Erythroblast (primary cell): Measurements from ENCODE around the gene ADCY7.

Experiments
- DNase-seq, 2 experiments: peaks; one replicate each; lab custom pipeline; 2025; lab: John Stamatoyannopoulos, UW
- GATA1 ChIP-seq: IDR thresholded peaks from 2 replicates; pipeline ENCODE4 v1.6.1; 2011; ENCODE audit warnings: low read depth, mild to moderate bottlenecking, control low read depth, low read length, moderate library complexity
- POLR2A ChIP-seq: IDR thresholded peaks from 2 replicates; pipeline ENCODE4 v1.6.1; 2011; ENCODE audit warnings: mild to moderate bottlenecking, low read length

Gene ADCY7

DNA sequence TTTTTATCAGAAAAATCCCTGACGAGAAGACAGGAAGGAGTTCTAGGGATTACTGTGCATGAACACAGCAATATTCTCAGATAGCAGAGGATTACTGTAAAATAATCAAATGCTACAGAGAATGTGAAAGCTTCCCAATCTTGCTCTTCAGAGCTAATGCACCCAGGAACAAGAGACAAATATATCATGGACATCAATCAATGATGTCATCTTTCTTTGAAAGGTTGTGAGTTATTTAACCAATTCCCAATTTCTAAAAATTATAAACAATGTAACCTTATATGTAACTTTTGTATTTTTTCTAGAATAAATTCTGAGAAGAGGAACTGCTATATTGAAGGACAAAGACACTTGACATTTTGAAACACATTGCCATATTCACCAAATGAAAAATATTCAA, 56.0 kb downstream of the ADCY7 start:
- no peak for TF ChIP-seq POLR2A
- TF ChIP-seq GATA1, result no peak

DNA sequence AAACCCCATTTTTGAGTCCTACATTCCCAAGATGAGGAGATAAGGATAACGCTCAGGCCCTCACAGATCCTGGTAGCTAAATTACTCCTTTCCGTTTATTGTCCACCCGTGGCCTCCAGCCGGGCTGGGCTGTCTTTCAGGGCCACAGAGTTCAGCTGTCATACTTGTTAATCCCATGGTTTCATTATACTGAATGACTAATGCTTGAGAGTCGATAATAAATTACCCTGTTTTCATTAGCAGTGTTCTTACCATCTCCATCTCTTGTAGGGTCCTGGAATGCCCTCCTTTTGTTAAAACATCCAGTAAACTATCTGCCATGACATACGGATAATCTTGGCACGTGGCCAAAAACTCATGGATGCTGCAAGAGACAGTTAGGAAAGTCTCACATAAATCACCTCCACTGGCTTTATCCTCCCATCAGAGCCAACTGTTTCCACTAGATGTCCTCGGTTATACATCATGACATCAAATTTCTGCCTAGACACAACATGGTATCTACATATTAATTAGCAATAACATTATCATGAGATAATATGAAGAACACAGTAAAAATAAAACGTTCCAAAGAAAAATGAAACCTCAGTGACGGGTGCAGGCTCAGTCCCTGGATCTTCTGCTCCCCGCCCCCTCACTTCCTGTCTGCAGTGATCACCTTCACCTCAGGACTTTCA, 57.1 kb downstream of the ADCY7 start:
- no peak for TF ChIP-seq POLR2A
- TF ChIP-seq GATA1, result no peak
- DNase-seq, result peak; percentile 64 to 70

More for the DNA sequence above, 56.0 kb downstream of the ADCY7 start:
- DNase-seq, result no peak

DNA sequence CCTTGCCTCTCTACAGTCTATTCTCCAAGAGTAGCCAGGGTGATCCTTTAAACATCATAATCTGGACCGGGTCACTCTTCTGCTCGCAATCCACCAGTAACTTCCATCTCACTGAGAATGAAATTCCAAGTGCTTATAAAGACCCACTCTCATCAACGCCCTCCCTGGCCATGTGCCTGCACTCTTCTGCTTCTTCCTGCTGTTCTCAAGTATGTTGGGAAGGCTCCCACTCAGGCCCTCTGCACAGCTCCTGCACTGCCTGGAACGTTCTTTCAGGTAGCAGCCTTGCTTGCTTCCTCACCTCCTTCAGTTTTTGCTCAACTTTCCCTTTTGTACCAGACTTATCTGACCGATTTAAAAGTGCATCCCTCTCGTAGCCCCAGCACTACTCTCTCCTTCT, 58.0 kb downstream of the ADCY7 start:
- no peak for DNase-seq
- TF ChIP-seq GATA1 (no peak), POLR2A (no peak)

DNA sequence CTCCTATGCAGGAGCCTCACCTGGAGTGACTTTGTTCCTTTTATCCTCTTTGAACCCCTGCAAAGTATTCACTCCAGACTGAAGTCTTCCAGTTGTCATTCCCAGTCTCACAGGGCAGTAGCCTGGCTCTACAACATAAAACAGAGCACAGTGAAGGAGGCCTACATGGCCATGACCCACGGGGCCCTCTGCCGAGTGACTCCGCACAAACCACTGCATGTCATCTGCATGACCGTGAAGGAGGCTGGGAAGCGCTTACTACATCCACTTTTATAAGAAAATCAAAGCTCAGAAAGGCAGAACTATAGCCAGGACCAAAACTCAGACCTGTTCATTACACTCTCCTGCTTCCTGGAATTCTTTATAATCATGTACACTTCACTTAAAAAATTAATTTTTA, 59.9 kb downstream of the ADCY7 start:
- no peak for DNase-seq
- TF ChIP-seq GATA1, result no peak
- TF ChIP-seq POLR2A, result no peak

DNA sequence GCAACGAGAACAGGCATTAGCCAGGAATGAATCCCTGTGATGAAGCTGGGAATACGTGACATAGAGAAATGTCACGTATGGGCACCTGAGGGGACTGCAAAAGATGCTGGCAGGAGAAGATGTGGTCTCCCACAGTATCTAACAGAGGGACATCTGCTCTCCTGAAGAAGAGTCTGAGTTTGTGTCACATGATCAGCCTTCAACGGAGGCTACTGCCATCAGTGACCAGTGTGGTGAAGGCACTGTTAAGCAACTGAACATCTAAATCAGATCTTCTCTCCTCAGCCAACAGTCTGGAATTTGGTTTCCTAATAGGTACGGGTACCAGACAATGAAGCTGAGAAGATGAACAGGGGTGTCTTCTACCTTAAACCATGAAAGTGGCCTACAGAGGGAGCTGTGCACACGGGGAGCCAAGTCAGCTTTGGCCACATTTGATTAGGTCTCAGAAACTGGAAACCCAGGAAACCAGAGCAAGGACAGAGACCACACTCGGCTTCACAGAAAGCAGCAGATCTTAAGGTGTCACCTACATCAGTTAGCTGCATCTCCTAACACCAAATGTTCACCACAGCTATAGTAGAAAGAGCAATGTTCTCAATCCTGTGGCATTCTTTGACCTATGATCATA, 60.6 kb downstream of the ADCY7 start:
- TF ChIP-seq GATA1 (no peak), POLR2A (no peak)

DNA sequence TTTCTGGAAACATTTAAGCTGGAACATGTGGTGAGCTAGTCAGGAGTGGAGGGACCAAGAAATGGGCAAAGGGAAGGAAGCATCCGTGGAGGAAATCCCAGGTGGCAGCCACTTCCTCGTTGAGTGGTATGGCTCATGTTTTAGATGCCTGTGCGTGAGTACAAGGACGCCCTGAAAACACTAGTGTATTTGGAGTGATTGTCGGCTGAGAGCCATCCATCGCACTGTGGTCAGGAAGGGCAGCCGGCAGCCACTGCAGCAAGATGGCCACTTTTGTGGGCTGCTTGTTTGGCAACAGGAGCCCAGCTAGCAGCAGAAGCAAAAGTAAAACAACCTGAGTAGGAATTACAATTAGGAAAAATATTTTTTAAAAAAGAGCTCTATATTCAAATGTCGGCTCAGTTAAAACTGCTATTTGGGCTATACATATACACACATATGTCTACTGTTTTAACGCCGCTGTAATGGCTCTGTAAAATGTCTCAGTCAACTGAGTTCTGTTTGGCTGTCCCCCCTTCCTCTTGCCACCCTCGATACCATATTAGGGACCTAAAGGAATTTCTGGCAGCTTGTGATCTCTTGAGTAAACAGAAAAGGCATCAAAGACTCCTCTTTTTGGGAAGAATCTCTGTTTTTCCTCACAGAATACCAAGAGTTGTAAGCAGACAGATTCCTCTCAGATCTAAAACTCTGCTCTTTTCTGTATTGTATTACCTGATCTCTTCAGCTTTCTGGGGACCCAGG, 63.3 kb downstream of the ADCY7 start:
- TF ChIP-seq GATA1 (no peak), POLR2A (no peak)
- no peak for DNase-seq

More for the DNA sequence above, 60.6 kb downstream of the ADCY7 start:
- peak; percentile 53 to 67 for DNase-seq

DNA sequence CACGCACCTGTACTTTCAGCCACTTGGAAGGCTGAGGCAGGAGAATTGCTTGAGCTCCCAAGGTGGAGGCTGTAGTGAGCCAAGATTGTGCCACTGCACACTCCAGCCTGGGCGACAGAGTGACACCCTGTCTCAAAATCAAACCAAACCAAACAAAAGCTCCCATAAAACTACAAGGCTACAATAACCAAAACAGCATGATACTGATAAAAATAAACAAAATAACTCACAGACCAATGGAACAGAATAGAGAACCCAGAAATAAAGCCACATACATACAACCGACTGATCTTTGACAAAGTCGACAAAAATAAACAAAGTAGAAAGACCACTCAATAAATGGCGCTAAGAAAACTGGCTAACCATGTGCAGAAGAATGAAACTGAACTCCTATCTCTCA, 65.2 kb downstream of the ADCY7 start:
- DNase-seq, result no peak
- TF ChIP-seq POLR2A (no peak), GATA1 (no peak)

DNA sequence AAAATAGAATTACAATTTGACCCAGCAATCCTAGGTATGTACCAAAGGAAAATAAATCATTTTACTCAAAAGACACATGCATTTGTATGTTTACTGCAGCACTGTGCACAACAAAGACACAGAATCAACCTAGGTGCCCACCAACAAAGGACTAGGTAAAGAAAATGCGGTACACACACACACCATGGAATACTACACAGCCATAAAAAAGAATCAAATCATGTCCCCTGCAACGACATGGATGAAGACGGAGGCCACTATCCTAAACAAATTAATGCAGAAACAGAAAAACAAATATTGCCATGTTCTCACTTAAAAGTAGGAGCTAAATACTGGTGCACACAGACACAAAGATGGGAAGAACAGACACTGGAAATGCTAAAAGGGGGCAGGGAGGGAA, 66.2 kb downstream of the ADCY7 start:
- no peak for DNase-seq
- no peak for TF ChIP-seq GATA1
- no peak for TF ChIP-seq POLR2A

DNA sequence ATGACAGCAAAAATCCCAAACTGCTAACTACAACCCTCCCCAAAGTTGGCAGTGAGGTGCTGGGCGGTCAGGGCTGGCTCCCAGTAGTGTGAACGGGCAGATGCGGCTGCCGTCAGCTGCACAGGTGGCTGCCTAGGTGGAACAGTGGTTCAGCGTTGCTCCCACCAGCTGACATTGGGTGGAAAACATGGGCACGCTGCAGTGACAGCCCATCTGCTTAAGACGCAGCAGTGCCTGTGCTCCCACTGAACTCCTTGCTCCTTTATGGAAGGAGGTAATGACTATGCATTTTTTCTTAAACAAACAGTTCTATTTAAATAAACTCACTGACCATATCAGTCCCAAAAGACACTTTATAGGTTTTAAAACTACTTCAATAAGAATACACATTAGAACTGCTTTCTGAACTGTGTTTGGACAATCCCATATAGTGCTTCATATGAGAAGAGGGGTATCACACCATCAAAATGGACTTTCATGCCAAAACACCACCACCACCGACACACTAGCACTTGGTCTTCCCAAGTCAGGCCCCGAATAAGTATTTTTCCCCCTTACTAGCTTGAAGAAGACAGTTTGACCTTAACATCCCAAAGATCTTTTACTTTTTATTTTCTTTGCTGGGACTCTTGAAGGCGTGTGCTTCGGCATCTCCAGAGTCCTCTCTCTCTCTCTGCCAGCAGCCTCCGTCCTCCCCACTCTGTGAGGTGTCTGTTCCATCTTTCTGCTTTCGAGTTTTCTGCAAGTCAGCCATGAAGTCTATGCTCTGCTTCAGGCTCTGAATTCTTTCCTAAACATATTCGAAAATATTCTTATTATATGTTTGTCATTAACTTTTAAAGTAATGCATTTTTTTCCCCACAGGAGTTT, 68.0 kb downstream of the ADCY7 start:
- no peak for DNase-seq
- TF ChIP-seq POLR2A, result no peak
- TF ChIP-seq GATA1, result no peak

DNA sequence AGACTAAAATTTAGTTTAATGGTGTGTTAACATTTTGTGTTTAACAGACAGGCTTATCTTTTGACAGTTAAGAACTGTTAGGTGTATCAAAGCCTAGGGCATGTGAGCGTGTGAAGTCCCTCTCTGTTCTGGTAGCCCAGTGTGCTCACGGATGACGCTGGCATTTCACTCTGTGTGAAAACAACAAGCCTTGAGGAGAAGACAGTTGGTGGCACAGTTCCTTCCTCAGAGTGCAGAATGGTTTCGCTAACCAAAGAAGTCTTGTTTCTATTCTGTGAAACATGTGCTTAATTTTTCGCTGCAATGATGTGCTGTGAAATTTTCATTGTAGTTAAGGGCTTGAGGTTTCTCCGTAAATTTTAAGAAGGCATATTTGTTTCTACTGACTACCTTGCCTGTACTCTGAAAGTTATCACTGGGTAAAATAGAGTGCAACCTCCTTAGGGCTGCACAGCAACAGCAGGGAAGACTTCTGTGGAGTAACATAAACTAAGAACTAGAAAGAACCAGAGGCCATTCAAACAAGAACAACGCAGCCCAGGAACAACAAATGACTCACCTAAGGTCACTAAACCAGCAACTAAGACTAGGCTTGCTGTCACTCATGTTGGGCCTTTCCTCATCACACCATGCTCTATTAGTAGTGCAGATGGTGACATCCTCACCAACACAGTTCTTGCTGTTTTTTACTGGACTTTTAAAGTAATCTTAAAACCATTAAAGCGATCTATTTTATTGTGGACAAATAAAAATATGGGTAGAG, 69.0 kb downstream of the ADCY7 start:
- no peak for TF ChIP-seq GATA1
- no peak for TF ChIP-seq POLR2A
- peak in 1 of 2 experiments; percentile 10 for DNase-seq

DNA sequence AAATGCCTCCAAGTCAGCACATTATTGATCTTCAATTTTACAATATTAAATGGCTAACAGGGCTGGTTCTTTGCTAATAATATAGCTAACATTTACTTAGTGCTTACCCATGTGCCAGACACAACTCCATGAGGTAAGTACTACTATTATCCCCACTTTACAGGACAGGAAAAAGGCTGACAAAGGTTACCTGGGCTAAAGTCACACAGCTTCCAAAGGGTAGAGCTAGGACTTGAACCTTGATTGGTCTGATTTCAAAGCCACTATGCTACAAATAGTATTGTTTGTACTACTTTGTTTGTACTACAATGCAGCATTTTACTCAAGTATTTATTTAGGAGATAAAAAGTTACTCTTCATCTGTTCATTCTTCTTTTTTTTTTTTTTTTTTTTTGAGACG, 70.5 kb downstream of the ADCY7 start:
- no peak for DNase-seq
- TF ChIP-seq POLR2A, result no peak
- TF ChIP-seq GATA1, result no peak

DNA sequence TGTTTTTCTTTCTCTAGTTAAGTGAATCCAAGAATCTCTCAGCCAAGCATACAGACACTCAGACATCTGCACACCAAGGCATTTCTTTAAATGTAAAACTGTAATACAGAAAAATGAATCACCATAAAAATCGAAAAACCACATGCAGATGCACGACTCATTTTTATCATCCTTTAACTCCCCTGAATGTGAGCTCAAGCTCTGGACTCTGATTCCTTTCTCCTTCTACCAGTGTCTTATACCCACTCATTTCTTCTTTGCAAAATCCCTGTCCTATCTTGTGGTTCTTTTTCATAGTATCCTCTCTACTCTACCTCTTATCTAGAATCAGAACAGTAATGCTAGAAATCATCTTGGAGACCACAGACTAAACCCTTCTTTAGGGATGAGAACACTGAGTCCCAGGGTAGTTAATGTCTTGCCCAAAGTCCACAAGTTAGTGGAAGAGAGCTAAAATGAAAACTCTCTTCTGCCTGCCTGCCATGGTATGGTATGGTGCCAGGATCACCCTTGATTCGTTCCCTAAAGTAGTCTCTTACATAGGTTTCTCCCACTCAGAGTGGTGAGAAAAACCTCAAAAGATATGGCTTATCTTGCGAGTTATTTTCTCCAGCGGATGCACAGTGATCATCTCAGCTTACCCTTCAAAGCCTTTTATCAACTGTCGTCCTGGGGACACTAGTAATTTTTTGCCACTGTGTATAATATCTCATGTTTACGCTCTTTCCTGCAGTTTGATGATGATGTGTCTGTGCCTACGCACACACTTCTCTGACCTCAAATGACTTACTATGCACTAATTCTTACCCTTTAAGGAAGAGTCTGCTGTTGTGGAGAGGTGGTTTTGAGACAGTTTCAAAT, 72.2 kb downstream of the ADCY7 start:
- TF ChIP-seq GATA1, result no peak
- TF ChIP-seq POLR2A, result no peak
- DNase-seq, result peak in 1 of 2 experiments; percentile 16
